Measurements from ENCODE around the gene TRIM17.

GRCh38 chr1:228359613-228360532, 56.8 kb downstream of the TRIM17 start:
- TF ChIP-seq CTCF (IDR thresholded peaks at IDR 0.05) (no peak), POLR2AphosphoS5 (IDR thresholded peaks at IDR 0.05) (no peak), POLR2A (IDR thresholded peaks at IDR 0.05; ENCODE audit: low read depth) (no peak)
